NOMO-1 treated with dmso at 0.1 percent for 144 hours (cell line): ENCODE results near the gene DSTYK.

Source experiments
- DNase-seq: peaks from one replicate; lab custom pipeline; 2025; ENCODE audit not compliant: unreplicated experiment; lab: John Stamatoyannopoulos, UW

The DSTYK gene

DNA sequence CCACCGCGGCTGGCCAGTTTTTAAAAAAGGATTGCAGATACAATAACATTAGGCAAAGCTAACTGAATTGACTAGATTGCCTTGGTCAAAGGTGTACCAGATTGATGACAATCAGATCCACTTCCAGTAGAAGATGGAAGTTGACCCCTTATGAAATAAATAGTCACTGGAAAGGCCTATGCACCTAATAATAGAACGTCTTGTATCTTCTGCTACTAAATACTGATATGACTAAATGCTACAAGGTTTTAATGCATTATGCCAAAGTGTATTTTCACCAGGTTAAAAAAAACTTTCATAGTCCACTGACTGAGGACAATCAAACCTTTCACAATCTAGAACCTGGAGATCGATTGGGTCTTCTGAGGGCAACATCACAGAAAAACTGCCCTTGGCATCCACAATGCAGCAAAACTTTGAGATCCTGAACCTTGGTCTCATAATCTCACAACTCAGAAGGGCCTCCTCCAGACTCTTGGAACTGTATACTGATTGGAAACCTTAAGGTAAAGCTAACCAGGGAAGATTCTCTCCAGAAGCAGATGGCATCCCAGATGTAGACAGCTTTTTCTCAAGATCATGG lies 82.0 kb downstream of the DSTYK start:
- DNase-seq, result no peak

DNA sequence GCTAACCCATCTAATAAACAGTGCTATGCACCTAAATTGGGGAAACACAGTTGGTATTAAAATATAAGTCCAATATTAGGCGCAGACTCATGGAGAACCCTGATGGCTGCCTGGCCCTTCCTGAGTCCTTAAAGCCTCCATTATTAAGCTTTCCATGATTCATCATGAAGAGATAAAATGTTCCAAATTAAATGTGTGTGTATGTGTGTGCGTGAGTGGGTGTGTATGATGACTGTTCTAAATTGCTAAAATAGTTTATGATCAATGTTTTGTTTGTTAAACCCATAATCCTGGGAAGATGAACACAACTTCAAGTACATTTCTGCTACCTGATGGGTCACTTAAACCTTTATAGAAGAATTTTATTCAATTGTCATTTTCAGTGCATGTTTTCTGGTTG lies 83.5 kb downstream of the DSTYK start:
- DNase-seq, result no peak

GRCh38 chr1:205127646-205128045 lies 83.9 kb downstream of the DSTYK start:
- DNase-seq, result peak; percentile 47

GRCh38 chr1:205124726-205125125 lies 86.8 kb downstream of the DSTYK start:
- DNase-seq, result peak; percentile 57

DNA sequence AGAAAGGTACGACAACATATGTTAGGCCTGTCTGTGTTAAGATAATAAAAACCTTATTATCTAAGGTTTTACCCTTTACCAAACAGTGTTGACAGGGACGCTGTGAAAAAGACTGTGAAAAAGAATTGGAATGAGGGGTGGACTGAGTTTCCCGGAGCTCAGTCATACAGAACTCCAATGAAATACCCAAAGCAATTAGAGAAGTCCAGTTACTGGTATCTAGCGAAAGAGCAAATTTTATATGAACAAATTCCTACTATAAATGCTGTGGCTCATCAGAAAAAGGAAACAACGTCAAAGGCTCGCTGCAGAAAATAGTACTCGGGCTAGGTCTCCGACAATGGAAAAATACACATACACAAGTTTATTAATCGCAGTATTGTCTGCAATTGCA lies 89.0 kb downstream of the DSTYK start:
- no peak for DNase-seq

GRCh38 chr1:205121660-205122488 lies 89.6 kb downstream of the DSTYK start, which contains the start of gene RBBP5:
TSS of gene RBBP5 (minus strand) at chr1:205121978. CDS start at chr1:205121873, 105 bp downstream.
- DNase-seq, result peak; percentile 88

DNA sequence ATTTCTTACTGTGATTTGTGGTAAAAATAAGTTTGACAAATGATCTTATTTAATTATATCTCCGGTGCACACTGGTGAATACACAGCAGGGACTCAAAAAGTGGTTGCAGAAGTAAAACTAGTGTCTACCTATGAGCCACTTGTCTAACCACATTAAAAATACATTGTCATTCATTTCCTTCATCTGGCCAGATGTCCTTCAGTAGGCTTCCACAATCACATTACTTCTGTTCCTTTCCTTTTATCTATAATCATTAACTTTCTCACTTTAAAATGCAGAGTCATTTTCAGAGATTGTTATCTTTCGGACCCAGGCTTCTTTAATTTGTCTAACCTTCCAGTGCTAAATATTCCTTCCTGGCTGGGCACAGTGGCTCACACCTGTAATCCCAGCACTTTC lies 92.8 kb downstream of the DSTYK start:
- no peak for DNase-seq

DNA sequence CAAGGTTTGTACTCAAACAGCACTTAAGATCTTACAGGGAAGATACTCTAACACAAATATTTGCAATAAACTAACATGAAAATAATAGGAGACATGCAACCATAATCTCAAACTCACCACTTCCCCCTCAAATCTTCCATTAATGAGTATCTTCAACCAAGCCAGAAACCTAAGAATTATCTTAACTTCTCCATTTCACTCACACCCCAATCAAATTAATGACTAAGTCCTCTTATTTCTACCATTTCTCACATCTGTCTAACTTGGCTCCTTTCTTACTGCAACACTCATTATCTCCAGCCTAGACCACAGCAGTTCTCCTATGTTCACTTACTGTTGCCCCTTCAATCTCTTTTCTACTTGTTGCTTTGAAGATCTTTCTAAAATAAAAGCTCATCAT lies 100.1 kb downstream of the DSTYK start:
- no peak for DNase-seq

DNA sequence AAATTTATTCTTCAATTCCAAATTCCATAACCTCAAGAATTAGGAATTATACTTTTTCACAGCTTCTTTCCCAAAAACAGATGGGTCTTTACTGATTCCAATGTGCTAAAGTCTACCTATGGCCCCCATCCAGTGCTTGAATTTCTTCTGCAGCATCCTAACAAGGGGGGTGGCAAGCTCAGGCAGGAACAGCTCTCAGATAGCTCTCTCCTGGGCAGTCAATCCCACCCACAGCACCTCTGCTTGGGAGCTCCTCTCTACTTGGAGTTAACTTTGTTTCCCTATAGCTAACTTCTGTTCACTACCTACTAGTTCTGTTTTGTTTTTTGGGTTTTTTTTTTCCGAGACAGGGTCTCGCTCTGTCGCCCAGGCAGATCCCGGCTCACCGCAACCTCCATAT lies 101.8 kb downstream of the DSTYK start:
- no peak for DNase-seq

GRCh38 chr1:205109269-205109668 lies 102.2 kb downstream of the DSTYK start:
- no peak for DNase-seq

- no peak for DNase-seq
These were observed 103.0 kb downstream of the DSTYK start for GRCh38 chr1:205108464-205108863.

- no peak for DNase-seq
These were observed 104.2 kb downstream of the DSTYK start for GRCh38 chr1:205107327-205107726.

DNA sequence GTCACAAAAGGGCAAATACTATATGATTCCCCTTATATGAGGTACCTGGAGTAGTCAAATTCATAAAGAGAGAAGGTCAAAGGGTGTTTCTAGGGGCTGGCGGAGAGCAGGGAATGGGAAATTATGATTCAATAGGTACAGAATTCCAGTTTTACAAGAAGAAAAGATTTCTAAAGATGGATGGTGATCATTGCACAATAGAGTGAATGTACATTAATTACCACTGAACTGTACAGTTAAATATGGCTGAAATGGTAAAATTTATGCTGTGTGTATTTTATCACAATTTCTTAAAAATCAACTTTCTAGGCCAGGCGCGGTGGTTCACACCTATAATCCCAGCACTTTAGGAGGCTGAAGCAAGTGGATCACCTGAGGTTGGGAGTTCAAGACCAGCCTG lies 109.1 kb downstream of the DSTYK start:
- DNase-seq, result no peak

- no peak for DNase-seq
These were observed 113.3 kb downstream of the DSTYK start for GRCh38 chr1:205098242-205098641.

GRCh38 chr1:205095422-205095821 lies 116.1 kb downstream of the DSTYK start:
- DNase-seq, result no peak
